Measurements from ENCODE around the gene HNRNPUL1.

DNA sequence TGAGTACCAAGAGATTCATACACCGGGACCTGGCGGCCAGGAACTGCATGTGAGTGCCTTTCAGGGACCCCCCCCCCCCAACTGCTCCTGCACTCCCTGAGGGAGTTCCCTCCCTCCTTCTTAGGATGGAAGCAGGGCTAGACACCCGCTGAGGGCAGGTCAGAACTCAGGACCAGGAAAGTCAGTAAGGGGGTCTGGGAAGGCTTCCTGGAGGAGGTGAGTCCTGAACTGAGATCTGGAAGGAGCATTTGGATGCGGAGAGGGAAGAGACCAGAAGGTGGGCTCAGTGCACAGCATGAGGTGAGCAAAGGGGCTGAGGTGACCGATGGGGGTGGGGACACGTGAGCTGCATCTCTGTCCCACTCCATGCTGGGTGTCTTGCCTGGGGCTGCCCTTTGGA lies 10.5 kb upstream of the HNRNPUL1 start:
- TF ChIP-seq, protein P1, sequence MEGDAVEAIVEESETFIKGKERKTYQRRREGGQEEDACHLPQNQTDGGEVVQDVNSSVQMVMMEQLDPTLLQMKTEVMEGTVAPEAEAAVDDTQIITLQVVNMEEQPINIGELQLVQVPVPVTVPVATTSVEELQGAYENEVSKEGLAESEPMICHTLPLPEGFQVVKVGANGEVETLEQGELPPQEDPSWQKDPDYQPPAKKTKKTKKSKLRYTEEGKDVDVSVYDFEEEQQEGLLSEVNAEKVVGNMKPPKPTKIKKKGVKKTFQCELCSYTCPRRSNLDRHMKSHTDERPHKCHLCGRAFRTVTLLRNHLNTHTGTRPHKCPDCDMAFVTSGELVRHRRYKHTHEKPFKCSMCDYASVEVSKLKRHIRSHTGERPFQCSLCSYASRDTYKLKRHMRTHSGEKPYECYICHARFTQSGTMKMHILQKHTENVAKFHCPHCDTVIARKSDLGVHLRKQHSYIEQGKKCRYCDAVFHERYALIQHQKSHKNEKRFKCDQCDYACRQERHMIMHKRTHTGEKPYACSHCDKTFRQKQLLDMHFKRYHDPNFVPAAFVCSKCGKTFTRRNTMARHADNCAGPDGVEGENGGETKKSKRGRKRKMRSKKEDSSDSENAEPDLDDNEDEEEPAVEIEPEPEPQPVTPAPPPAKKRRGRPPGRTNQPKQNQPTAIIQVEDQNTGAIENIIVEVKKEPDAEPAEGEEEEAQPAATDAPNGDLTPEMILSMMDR (IDR thresholded peaks at IDR 0.05), result no peak
- no peak for TF ChIP-seq POLR2A (IDR thresholded peaks at IDR 0.05)
